Karpas-422 (cell line): ENCODE measurements around the gene SLC13A2. TPM values are rescaled to one million over a fixed set of nuclear protein-coding genes. Genes with fewer than 3 reads are reported as not detected.
"Not testable (repeated sequence)": the region's sequence is repeated elsewhere in the genome, so short reads cannot be mapped to it uniquely, and the experiment has no call there.

ENCODE experiments used
- DNase-seq: peaks from one replicate; pipeline ENCODE4 v3.0.0-alpha.2; 2015
- H2AFZ ChIP-seq: fragments of 200-600 bp; sonication (generic); 2 replicates; pipeline ENCODE4 v1.6.1; 2014; ENCODE audit warnings: antibody characterized with exemption, low read length, mixed read lengths
- H3K27ac ChIP-seq: fragments of 200-600 bp; sonication (generic); 2 replicates; pipeline ENCODE4 v1.5.1; 2014; ENCODE audit warnings: mild to moderate bottlenecking, low read length, moderate library complexity
- H3K27me3 ChIP-seq: fragments of 200-600 bp; sonication (generic); 2 replicates; pipeline ENCODE4 v1.6.1; 2014; ENCODE audit warnings: low read length, mixed read lengths
- H3K36me3 ChIP-seq: fragments of 200-600 bp; sonication (generic); 2 replicates; pipeline ENCODE4 v1.6.1; 2014; ENCODE audit warnings: low read length, mixed read lengths; ENCODE audit not compliant: insufficient read depth
- H3K4me1 ChIP-seq: fragments of 200-600 bp; sonication (generic); 2 replicates; pipeline ENCODE4 v1.6.1; 2014; ENCODE audit warnings: mild to moderate bottlenecking, low read length, mixed read lengths
- H3K4me2 ChIP-seq: fragments of 200-600 bp; sonication (generic); 2 replicates; pipeline ENCODE4 v1.6.1; 2014; ENCODE audit warnings: low read length, low read depth, mild to moderate bottlenecking; ENCODE audit not compliant: poor library complexity, severe bottlenecking
- H3K4me3 ChIP-seq: fragments of 200-600 bp; sonication (generic); 2 replicates; pipeline ENCODE4 v1.5.1; 2014; ENCODE audit warnings: mild to moderate bottlenecking, antibody characterized with exemption, low read length, mixed read lengths
- H3K79me2 ChIP-seq: fragments of 200-600 bp; sonication (generic); 2 replicates; pipeline ENCODE4 v1.6.1; 2014; ENCODE audit warnings: mild to moderate bottlenecking, low read length, mixed read lengths
- H3K9ac ChIP-seq: fragments of 200-600 bp; sonication (generic); 2 replicates; pipeline ENCODE4 v1.6.0; 2014; ENCODE audit warnings: low read length
- H3K9me2 ChIP-seq: fragments of 200-600 bp; sonication (generic), shearing (Covaris generic); replicated peaks from 2 replicates; pipeline ENCODE4 v1.6.0; 2014; ENCODE audit warnings: mild to moderate bottlenecking, low read length, moderate library complexity; ENCODE audit not compliant: insufficient read depth
- H3K9me3 ChIP-seq: fragments of 300-700, 200-600 bp; sonication (generic); 2 replicates; pipeline ENCODE4 v1.6.1; 2014; ENCODE audit warnings: low read length, mixed read lengths
- H4K20me1 ChIP-seq: fragments of 200-600 bp; sonication (generic); 2 replicates; pipeline ENCODE4 v1.6.1; 2014; ENCODE audit warnings: mild to moderate bottlenecking, antibody characterized with exemption, low read length, low read depth; ENCODE audit not compliant: insufficient read depth
- total RNA-seq: library from RNA; depleted of rRNA; stranded (reverse); fragments of >200 nt; shearing (Covaris generic); gene quantifications from 2 replicates; pipeline ENCODE4 v1.2.3, GENCODE V29; 2014; ENCODE audit warnings: low replicate concordance

SLC13A2 gene
- total RNA-seq, 1 experiment from 2014 or later = not detected

- H3K27ac ChIP-seq = no peak overlapping the region
- H3K4me3 ChIP-seq = no peak overlapping the region
- no peaks in the 10 kb centered on the region for H3K27me3 ChIP-seq
- H4K20me1 ChIP-seq = no peaks in the 10 kb centered on the region
- H3K9ac ChIP-seq = no peak overlapping the region
- no peaks in the 10 kb centered on the region for H3K79me2 ChIP-seq
- no peak for DNase-seq
- H3K9me2 ChIP-seq = no peaks in the 10 kb centered on the region
- no peaks in the 10 kb centered on the region for H3K36me3 ChIP-seq
- H3K9me3 ChIP-seq = 0 out of 2 replicates have a peak, but pooled peaks cover 3% of the 10 kb centered on the region
- no peak overlapping the region for H3K4me2 ChIP-seq
- no peak overlapping the region for H2AFZ ChIP-seq
- H3K4me1 ChIP-seq = peaks cover 7% of the 10 kb centered on the region
Measured at GRCh38 chr17:28519236-28519635, 45.8 kb downstream of the SLC13A2 start.

GRCh38 chr17:28520687-28521086 lies 47.2 kb downstream of the SLC13A2 start:
- no peaks in the 10 kb centered on the region for H3K9me2 ChIP-seq

DNA sequence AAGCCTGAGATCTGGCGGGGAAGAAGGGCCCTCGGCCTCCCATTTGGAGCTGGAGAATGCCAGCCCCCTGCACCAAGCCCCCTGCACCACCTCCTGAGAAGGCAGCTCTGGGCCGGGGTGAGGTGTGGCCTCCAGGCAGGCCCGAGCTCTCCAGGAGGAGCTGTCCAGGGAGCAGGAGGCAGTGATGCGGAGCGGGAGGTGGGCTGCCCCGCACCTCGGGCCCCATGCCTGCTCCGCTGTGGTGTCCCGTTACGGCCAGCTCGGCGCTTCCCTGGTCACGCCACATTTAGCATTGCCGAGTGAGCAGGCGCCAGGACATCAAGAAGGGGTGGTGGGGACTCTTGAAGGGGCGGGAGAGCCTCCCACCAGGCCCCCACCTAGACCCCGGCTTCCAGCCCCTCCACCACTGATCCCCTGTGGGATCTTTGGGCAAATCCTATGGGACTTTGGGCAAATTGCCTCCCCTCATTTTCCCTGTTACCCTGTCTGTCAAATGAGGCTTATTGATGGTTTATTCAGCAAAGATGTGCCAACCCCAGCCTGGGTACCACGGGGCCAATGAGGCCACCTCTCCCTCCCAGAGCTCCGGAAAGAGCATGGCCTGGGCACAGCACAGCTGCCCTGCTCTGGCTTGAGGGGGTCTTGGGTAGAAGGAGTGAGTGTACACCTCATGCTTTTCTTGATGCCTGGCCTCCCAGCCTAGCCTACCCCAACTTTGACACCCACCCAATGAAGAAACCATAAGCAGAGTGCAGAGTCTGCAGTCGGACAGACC lies 48.1 kb downstream of the SLC13A2 start:
- Histone ChIP-seq H3K27ac (no peak overlapping the region), H3K9ac (no peak overlapping the region), H3K79me2 (no peaks in the 10 kb centered on the region)

More at GRCh38 chr17:28520687-28521086, 47.2 kb downstream of the SLC13A2 start:
- Histone ChIP-seq H3K79me2 (no peaks in the 10 kb centered on the region), H2AFZ (no peak overlapping the region), H3K4me1 (peaks cover 7% of the 10 kb centered on the region), H3K9ac (no peak overlapping the region), H3K27ac (no peak overlapping the region), H3K9me3 (0 out of 2 replicates have a peak, but pooled peaks cover 3% of the 10 kb centered on the region), H3K4me2 (no peak overlapping the region), H4K20me1 (no peaks in the 10 kb centered on the region), H3K4me3 (no peak overlapping the region), H3K27me3 (no peaks in the 10 kb centered on the region), H3K36me3 (no peaks in the 10 kb centered on the region)
- DNase-seq = no peak

GRCh38 chr17:28522281-28522680 lies 48.8 kb downstream of the SLC13A2 start:
- not testable (repeated sequence) for H3K27ac ChIP-seq, H3K9me2 ChIP-seq, H3K9me3 ChIP-seq, H2AFZ ChIP-seq, H3K9ac ChIP-seq, H3K79me2 ChIP-seq, H3K4me3 ChIP-seq, H3K36me3 ChIP-seq, H4K20me1 ChIP-seq, H3K27me3 ChIP-seq, H3K4me1 ChIP-seq, DNase-seq, H3K4me2 ChIP-seq

More for the DNA sequence above, 48.1 kb downstream of the SLC13A2 start:
- Histone ChIP-seq H3K9me2 (no peaks in the 10 kb centered on the region), H3K9me3 (no peaks in the 10 kb centered on the region), H2AFZ (no peak overlapping the region), H3K4me3 (no peak overlapping the region), H3K4me2 (no peak overlapping the region), H3K27me3 (no peaks in the 10 kb centered on the region), H3K4me1 (peaks cover 7% of the 10 kb centered on the region), H3K36me3 (no peaks in the 10 kb centered on the region), H4K20me1 (no peaks in the 10 kb centered on the region)
- no peak for DNase-seq

DNA sequence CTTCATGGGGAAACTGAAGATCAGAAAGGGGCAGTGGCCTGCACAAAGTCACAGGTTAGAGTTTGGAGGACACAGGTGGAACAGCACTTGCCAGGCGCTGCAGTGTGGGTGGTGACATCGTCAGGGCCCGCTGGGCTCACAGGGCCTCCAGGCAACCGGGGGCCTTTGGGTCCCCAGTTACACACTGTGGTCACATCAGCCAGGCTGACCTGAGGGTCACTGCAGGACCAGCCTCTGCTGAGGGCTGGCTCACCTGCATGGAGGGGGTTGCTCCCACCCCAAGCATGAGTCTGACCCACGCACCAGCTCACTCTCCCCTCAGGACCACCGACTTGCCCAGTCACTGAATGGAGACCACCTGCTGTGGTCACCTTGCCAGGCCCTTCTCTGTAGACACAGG lies 49.7 kb downstream of the SLC13A2 start:
- Histone ChIP-seq H3K79me2 (no peaks in the 10 kb centered on the region), H3K36me3 (no peaks in the 10 kb centered on the region), H3K4me1 (peaks cover 5% of the 10 kb centered on the region), H3K9me2 (no peaks in the 10 kb centered on the region), H3K4me2 (no peak overlapping the region), H3K27me3 (no peaks in the 10 kb centered on the region), H3K9ac (no peak overlapping the region), H4K20me1 (no peaks in the 10 kb centered on the region), H3K9me3 (no peaks in the 10 kb centered on the region), H3K27ac (no peak overlapping the region), H3K4me3 (no peak overlapping the region), H2AFZ (no peak overlapping the region)
- DNase-seq = no peak

GRCh38 chr17:28523876-28524275 lies 50.4 kb downstream of the SLC13A2 start:
- no peaks in the 10 kb centered on the region for H4K20me1 ChIP-seq
- no peak overlapping the region for H3K4me2 ChIP-seq
- no peak overlapping the region for H3K4me3 ChIP-seq
- no peaks in the 10 kb centered on the region; the same call in 1 of the 2 replicates for H3K4me1 ChIP-seq
- H2AFZ ChIP-seq = no peak overlapping the region
- no peaks in the 10 kb centered on the region for H3K79me2 ChIP-seq
- DNase-seq = no peak
- no peak overlapping the region for H3K9ac ChIP-seq
- H3K27me3 ChIP-seq = no peaks in the 10 kb centered on the region
- H3K36me3 ChIP-seq = no peaks in the 10 kb centered on the region
- H3K27ac ChIP-seq = no peak overlapping the region
- no peaks in the 10 kb centered on the region for H3K9me3 ChIP-seq
- no peaks in the 10 kb centered on the region for H3K9me2 ChIP-seq

DNA sequence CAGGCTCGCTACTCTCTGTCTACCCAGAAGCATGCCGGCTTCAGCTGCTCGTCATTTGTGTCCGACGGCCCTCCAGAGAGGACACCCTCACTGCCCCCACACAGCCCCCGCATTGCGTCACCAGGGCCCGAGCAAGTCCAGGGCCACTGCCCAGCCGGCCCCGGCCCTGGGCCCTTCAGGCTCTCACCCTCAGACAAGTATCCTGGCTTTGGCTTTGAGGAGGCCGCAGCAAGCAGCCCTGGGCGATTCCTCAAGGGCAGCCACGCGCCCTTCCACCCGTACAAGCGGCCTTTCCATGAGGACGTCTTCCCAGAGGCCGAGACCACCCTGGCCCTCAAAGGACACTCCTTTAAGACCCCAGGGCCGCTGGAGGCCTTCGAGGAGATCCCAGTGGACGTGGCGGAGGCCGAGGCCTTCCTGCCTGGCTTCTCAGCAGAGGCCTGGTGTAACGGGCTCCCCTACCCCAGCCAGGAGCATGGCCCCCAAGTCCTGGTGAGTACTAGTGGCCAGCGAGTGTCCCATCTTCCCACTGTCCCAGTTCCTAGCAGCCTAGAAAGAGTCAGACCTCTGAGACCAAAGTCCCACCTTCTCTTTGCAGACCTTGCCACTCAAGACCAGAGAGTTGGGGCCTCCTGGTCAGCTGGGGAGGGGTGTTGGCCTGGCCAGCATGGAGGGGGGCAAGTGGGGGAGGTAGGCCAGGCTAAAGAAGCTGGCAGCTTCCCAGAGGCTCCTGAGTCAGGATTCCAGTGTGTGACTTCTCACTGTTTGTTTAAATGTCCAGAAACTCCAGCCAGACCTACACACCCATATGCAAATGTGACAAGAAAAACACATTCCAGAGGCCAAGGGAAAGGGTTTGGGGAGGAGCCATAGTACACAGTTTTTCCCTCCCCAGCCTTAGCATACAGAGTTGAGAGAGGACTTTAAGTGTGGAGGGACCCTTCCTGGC lies 51.3 kb downstream of the SLC13A2 start:
- H3K9me3 ChIP-seq = no peaks in the 10 kb centered on the region
- H3K4me2 ChIP-seq = no peak overlapping the region
- no peaks in the 10 kb centered on the region for H3K36me3 ChIP-seq
- H3K4me3 ChIP-seq = no peak overlapping the region
- no peaks in the 10 kb centered on the region; the same call in 1 of the 2 replicates for H3K4me1 ChIP-seq
- no peak overlapping the region for H3K27ac ChIP-seq
- no peaks in the 10 kb centered on the region for H3K9me2 ChIP-seq
- H2AFZ ChIP-seq = no peak overlapping the region
- H3K27me3 ChIP-seq = no peaks in the 10 kb centered on the region
- no peaks in the 10 kb centered on the region for H4K20me1 ChIP-seq
- DNase-seq = no peak
- no peak overlapping the region for H3K9ac ChIP-seq
- no peaks in the 10 kb centered on the region for H3K79me2 ChIP-seq

DNA sequence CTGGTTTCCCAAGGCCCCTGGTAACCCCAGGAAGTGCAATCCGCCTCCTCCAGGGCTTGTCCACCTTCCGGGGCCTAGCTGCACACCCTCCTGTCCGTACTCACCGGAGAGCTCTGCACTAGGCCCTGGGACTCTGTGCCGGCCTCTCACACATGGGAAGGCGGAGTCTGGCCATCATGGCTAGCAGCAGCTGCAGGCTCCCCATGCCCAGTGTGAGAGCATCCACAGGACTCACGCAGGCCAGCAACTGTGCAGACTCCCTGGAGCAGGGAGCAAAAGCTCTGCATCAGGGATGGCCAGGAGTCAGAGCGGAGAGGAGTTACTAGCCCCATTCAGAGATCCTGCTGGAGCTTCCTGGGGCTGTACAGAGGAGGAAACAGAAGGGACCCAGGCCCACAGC lies 52.9 kb downstream of the SLC13A2 start:
- Histone ChIP-seq H3K79me2 (no peaks in the 10 kb centered on the region), H3K27me3 (no peaks in the 10 kb centered on the region), H3K9me3 (no peaks in the 10 kb centered on the region), H3K9ac (no peak overlapping the region), H2AFZ (no peak overlapping the region), H3K36me3 (no peaks in the 10 kb centered on the region), H3K4me1 (no peaks in the 10 kb centered on the region), H3K9me2 (no peaks in the 10 kb centered on the region), H3K27ac (no peak overlapping the region), H3K4me3 (no peak overlapping the region), H4K20me1 (no peaks in the 10 kb centered on the region), H3K4me2 (no peak overlapping the region)
- no peak for DNase-seq
